Esophagus (tissue), 2 donors: Measurements from ENCODE around the gene TVP23B. TPM values are rescaled to one million over a fixed set of nuclear protein-coding genes. Genes with fewer than 3 reads are reported as not detected.
A peak's percentile ranks its signal among the peaks of the same experiment; 100 is the strongest.
"Not testable (repeated sequence)": the region's sequence is repeated elsewhere in the genome, so short reads cannot be mapped to it uniquely, and the experiment has no call there.

Experiments
- H3K27ac ChIP-seq, 2 donors: one replicate each; pipeline ENCODE4 v1.5.1; 2013; ENCODE audit warnings: low read depth in 2 of 2, mild to moderate bottlenecking in 2 of 2, inconsistent platforms in 1 of 2, low read length in 1 of 2, moderate library complexity in 1 of 2
- H3K27me3 ChIP-seq, 2 donors: one replicate each; pipeline ENCODE4 v1.6.1; 2013; ENCODE audit warnings: low read length in 2 of 2, control low read depth in 1 of 2, mild to moderate bottlenecking in 1 of 2; ENCODE audit not compliant: insufficient read depth in 2 of 2, control insufficient read depth in 1 of 2
- H3K36me3 ChIP-seq, 2 donors: one replicate each; pipeline ENCODE4 v1.6.1; 2013; ENCODE audit warnings: low read length in 1 of 2; ENCODE audit not compliant: control insufficient read depth in 2 of 2, insufficient read depth in 2 of 2
- H3K4me1 ChIP-seq, 2 donors: one replicate each; pipeline ENCODE4 v1.6.1; 2013; ENCODE audit warnings: low read length in 1 of 2; ENCODE audit not compliant: control insufficient read depth in 2 of 2, insufficient read depth in 2 of 2
- H3K4me3 ChIP-seq, 2 donors: one replicate each; pipeline ENCODE4 v1.5.1; 2013; ENCODE audit warnings: low read length in 2 of 2, mild to moderate bottlenecking in 2 of 2, low read depth in 1 of 2, moderate library complexity in 1 of 2
- H3K9me3 ChIP-seq, 2 donors: one replicate each; pipeline ENCODE4 v1.6.1; 2013; ENCODE audit warnings: mild to moderate bottlenecking in 2 of 2, low read depth in 1 of 2, low read length in 1 of 2, moderate library complexity in 1 of 2; ENCODE audit not compliant: control insufficient read depth in 2 of 2, insufficient read depth in 1 of 2
- WGBS, 2 donors: extraction: QIAGEN DNeasy Blood & Tissue Kit; methylation state at CpG; one replicate each; pipeline ENCODE4 v1.1.7; 2013; 5-methylcytosine and 5-hydroxymethylcytosine counted together
- polyA plus RNA-seq, 2 donors: library from polyadenylated mRNA; stranded (reverse); fragments of 200-250 nt; gene quantifications; one replicate each; pipeline ENCODE4 v1.2.3, GENCODE V29; 2013
- donor health status: healthy with polysubstance abuse.
- donor health status: Bipolar disorder and iron deficiency.

TVP23B gene
- 10 to 100 TPM; 44.5 to 53.2 TPM for polyA plus RNA-seq

- Histone ChIP-seq H3K4me3 (peak within 1 kb of the TSS; percentile 68 to 71), H3K27ac (peak within 1 kb of the TSS; percentile 77 to 90)
- 0 to 1% methylated on average over 43 to 55 of the region's 56 CpGs for WGBS, 2 donors
- not testable (repeated sequence) for H3K9me3 ChIP-seq, H3K27me3 ChIP-seq, H3K4me1 ChIP-seq, H3K36me3 ChIP-seq
Observed at GRCh38 chr17:18780991-18781718, at the start of gene TVP23B. TSS of gene TVP23B (plus strand) at chr17:18781183. CDS start at chr17:18781294, 111 bp downstream.

GRCh38 chr17:18732438-18732837 lies 48.5 kb upstream of the TVP23B start:
- not testable (repeated sequence) for H3K4me1 ChIP-seq, H3K4me3 ChIP-seq, H3K27me3 ChIP-seq, H3K9me3 ChIP-seq, H3K27ac ChIP-seq, H3K36me3 ChIP-seq
- WGBS, 2 donors: 70 to 82% methylated on average over 1 of the region's 1 CpG

GRCh38 chr17:18733350-18733749 lies 47.6 kb upstream of the TVP23B start:
- H3K36me3 ChIP-seq, H3K9me3 ChIP-seq, H3K4me3 ChIP-seq, H3K4me1 ChIP-seq, H3K27me3 ChIP-seq: not testable (repeated sequence)
- peak overlapping the region in 1 of 2 donors; percentile 49 for H3K27ac ChIP-seq
- 83% methylated on average over 4 of the region's 4 CpGs for WGBS, 2 donors

GRCh38 chr17:18739616-18740391 lies 41.2 kb upstream of the TVP23B start:
- not testable (repeated sequence) for H3K9me3 ChIP-seq, H3K27ac ChIP-seq, H3K27me3 ChIP-seq, H3K4me3 ChIP-seq, H3K4me1 ChIP-seq, H3K36me3 ChIP-seq
- WGBS, 2 donors: 77% methylated on average over 7 of the region's 7 CpGs

- 56 to 73% methylated on average over 2 to 4 of the region's 6 CpGs for WGBS, 2 donors
- not testable (repeated sequence) for H3K9me3 ChIP-seq, H3K27me3 ChIP-seq, H3K4me3 ChIP-seq, H3K4me1 ChIP-seq, H3K36me3 ChIP-seq
- peak overlapping the region; percentile 58 to 75 for H3K27ac ChIP-seq
Observed at GRCh38 chr17:18741228-18741627, 39.8 kb upstream of the TVP23B start.

GRCh38 chr17:18743699-18744421 lies 37.1 kb upstream of the TVP23B start, which contains the start of gene FBXW10:
TSS of gene FBXW10 (plus strand) at chr17:18744054. CDS start at chr17:18744245, 191 bp downstream.
- H3K4me3 ChIP-seq, H3K4me1 ChIP-seq, H3K36me3 ChIP-seq, H3K27ac ChIP-seq, H3K9me3 ChIP-seq, H3K27me3 ChIP-seq: not testable (repeated sequence)
- 30 to 41% methylated on average over 9 of the region's 10 CpGs for WGBS, 2 donors

GRCh38 chr17:18744726-18745125 lies 36.3 kb upstream of the TVP23B start:
- 68% methylated on average over 3 to 4 of the region's 4 CpGs for WGBS, 2 donors
- H3K9me3 ChIP-seq, H3K27ac ChIP-seq, H3K36me3 ChIP-seq, H3K4me3 ChIP-seq, H3K4me1 ChIP-seq, H3K27me3 ChIP-seq: not testable (repeated sequence)

- 48 to 67% methylated on average over 3 of the region's 3 CpGs for WGBS, 2 donors
- not testable (repeated sequence) for H3K4me3 ChIP-seq, H3K36me3 ChIP-seq, H3K4me1 ChIP-seq, H3K9me3 ChIP-seq, H3K27ac ChIP-seq, H3K27me3 ChIP-seq
Observed at GRCh38 chr17:18746551-18746950, 34.4 kb upstream of the TVP23B start.

- not testable (repeated sequence) for H3K4me1 ChIP-seq, H3K9me3 ChIP-seq, H3K27ac ChIP-seq, H3K4me3 ChIP-seq, H3K27me3 ChIP-seq, H3K36me3 ChIP-seq
- WGBS, 2 donors: 57 to 58% methylated on average over 6 of the region's 6 CpGs
Observed at GRCh38 chr17:18747501-18747900, 33.5 kb upstream of the TVP23B start.
